DMS53 (cell line): ENCODE results near the gene TMEM240.
"Not testable (repeated sequence)": the region's sequence is repeated elsewhere in the genome, so short reads cannot be mapped to it uniquely, and the experiment has no call there.

Experiments
- DNase-seq: peaks from one replicate; lab custom pipeline; 2025; lab: John Stamatoyannopoulos, UW

Gene TMEM240

DNA sequence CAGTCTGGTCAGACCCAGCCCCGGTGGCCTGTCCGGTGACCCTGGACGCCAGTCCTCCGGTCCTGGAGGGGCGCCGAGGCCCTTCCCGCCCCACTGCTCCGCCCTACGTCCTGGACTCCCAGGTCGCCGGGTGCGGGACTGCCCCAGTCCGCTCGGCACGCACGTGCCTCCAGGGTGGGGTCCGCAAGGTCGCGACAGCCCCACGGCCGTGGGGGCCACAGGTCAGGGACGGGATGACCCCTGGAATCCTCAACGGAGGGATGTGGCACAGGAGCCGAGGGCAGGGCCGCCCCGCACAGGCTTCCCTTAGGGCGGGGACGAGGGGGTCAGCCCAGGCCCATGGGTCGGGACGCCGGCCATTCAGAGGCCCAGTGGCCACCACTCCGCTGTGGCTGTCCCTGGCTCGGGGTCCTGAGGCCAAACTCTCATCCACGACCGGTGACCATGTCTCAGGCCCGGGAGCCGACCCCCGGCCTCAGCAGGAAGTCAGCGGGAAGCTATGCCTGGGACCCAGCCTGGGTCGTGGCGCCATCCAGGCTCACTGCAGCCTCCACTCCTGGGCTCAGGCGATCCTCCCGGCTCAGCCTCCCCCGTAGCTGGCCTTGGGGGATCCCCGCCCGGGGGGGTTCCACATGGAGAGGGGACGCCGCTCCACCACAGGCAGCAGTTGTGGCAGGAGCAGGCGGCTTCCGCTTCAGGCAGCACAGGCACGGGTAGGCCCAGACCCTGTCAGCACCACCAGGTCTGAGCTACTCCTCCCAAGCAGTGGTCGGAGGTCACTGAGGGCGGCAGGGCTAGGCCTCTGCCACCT lies 599 bp upstream of the TMEM240 start:
- DNase-seq = no peak

DNA sequence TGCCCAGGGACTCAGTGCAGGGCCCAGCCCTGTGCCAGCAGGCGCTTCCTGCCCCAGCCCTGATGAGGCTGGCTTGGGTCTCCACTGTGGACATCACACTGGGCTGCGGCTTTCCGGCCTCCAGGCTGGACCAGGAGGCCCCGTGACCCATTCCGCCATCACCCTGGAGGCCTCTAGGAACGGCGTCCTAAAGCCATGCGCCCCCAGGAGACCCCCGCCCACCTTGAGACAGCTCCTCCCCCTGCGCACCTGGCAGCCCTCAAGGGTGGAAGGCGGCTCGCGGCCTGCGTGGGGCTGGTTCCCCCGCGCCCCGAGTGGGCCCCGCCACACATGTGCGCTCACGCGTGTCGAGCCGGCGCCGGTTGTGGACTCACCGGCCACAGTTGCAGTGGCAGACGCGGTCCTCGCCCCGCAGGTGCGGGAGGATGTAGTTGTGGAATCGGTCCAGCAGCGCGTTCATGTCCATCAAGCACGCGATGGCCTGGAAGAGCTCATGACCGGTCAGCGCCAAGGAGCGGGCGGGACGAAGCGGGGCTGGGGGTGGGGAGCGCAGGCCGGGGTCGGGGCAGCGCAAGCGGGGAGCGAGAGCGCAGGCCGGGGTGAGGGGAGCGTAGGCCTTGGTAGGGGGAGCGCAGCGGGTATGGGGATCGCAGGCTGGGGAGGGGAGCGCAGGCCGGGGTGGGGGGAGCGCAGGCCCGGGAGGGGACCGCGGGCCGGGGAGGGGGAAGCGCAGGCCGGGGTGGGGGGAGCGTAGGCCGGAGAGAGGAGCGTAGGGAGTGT lies 924 bp downstream of the TMEM240 start:
- DNase-seq = no peak

- DNase-seq = no peak
Observed at GRCh38 chr1:1538989-1539309, 1.5 kb downstream of the TMEM240 start.

- DNase-seq = peak; percentile 34
Observed at GRCh38 chr1:1538334-1538733, 2.1 kb downstream of the TMEM240 start.

DNA sequence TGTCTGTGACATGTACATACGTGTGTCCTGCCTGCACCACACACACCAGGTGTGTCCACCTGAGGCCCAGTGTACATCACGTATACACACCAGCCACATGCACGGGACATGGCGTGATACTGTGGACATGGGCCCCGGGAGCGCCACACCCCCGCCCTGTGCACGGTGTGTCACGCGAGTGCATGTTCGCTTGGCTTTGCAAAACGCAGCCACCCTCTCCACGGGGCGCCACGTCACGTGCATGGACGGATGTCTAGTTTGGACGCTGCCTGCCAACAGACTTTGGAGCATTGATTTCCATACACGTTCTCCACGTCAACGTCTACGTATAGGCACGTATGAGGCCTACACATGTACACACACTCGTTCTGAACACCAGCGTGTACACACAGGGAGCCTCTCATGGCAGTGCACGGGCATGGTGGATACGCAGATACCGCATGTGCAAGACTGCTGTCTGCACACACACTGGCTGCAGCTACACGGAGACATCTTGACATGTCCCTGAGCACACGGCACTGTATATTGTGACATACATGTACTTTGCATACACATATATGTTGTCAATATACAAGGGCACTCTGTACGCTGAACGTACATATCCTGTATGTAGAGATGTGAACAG lies 2.7 kb downstream of the TMEM240 start:
- no peak for DNase-seq

- DNase-seq = no peak
Observed at GRCh38 chr1:1536938-1537546, 3.4 kb downstream of the TMEM240 start.

DNA sequence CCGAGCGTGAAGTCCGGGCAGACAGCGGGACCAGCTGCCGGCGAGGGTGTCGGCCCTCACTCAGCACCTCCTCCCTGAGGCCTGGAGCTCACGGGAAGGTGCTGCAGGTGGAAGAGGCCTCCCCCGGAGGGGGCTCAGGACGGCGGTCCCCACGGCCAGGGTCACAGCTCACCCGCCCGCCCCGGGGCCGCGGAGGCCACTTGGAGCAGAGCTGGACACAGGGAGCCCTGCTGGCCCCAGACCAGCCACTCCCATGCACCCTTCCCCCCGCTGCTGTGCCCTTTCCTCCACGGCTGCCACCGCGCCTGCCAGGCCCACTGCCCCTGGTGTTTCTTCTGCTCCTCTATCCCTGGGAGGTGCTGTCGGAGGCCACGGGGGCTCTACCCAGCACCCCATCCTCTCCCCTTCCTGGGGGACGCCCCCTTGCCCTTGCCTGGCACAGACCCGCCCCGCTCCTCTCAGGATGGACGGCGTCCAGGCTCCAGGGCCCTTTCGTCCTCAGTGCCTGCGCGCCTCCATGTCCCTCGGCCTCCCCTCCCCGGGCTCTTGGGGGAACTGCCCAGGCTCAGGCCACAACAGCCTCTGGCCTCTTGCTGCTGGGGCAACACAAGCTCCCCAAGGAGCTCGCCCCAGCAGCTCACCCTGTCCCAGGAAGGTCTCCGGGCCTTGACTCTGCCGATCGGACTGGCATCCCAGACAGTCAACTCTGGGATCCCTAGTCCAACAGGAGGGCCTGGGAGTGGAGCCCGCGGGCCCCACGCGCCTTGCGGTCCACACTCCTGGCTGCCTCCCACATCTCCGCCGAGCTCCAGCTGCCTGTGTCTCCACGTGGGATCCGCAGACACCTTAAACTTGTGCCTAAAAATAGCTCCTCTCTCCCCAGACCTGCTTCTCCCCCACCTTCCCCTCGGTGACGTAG lies 4.1 kb downstream of the TMEM240 start:
- DNase-seq = peak; percentile 40

DNA sequence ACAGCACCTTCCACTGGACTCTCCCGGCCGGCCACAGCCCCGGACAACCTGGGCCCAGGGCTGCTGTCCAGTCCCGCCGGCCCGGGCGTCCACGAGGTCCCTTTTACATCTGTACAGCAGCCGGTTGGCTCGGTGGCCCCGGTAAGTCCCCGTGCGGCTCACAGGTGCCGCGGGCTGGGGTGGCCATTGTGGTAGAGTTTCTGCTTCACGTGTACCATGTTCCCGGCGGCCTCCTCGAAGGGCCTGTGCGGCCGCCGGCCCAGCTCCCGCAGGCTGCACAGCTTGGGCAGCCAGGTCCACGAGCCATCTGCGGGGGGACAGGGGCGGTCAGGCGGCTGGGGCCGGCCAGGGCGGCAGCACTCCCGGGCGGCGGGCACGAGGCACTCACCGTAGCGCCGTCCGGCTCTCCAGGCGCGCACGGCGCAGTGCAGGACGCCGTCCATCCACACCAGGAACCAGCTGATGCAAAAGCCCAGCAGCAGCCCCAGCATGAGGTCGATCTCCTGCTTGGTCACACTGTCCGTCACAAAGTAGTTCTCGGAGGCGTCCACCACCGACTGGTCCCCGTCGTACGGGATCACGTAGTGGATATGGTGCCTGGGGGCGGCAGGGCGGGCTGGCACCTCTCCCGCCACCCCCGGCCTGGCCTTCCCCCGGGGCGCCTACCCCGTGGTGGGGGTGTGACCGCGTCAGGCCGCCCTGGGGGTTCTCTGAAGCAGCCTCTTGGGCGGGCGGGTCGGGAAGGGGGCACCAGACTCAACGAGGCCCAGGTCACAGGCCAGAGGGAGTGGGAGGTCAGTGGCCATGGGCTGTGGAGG lies 5.0 kb downstream of the TMEM240 start:
- no peak for DNase-seq

DNA sequence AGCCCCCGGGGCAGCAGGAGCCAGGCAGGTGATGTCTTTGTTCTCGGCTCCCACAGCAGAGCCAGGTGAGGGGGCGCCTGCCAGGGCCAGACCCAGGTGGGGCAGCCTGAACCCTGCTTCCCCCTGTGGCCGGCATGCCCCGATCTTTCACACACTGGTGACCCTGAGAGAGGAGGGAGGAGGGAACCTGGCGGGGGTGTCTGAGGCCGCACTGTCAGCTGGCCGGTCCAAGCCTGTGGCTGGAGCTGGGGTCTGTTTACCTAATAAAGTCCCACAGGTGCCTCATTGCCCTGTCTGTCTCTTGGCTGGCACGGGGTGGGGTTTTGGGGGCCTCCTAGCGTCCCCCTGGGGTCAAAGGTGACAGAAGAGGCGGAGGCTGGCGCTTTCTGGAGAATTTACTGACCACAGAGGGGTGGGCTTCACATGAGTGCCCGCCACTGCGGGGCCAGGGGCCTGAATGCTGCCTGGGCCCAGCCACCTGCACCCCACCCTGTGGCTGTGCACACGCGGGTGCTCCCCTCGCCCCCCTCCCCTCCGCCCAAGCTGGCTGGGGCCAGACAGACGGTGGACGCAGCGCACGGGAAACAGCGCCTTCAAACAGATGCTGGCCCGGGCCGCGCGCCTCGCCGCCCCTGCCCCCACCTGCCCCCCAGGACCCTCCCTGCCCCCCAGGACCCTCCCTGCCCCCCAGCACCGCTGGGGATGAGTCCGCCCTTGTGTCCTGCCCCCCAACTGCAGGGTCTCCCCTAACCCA lies 5.8 kb downstream of the TMEM240 start:
- DNase-seq = no peak

DNA sequence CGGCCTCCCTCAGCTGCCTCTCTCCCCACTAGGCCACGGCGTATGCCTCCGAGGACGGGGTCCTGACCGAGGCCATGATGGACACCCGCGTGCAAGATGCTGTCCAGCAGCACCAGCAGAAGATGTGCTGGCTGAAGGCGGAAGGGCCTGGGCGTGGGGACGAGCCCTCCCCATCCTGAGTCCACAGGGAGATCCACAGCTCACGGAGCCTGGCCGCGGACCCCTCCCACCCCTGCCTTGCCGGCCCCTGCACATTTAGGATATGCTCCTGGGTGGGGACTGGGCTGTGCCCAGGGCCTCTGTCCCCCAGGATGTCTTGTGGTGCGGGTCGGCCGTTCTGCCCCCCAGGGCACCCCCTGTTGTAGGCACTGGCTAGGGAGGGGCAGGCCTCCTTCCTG lies 6.5 kb downstream of the TMEM240 start:
- DNase-seq = not testable (repeated sequence)

- DNase-seq = not testable (repeated sequence)
Observed at GRCh38 chr1:1533176-1533893, 7.1 kb downstream of the TMEM240 start.

- peak; percentile 22 for DNase-seq
Observed at GRCh38 chr1:1531947-1532346, 8.5 kb downstream of the TMEM240 start.

DNA sequence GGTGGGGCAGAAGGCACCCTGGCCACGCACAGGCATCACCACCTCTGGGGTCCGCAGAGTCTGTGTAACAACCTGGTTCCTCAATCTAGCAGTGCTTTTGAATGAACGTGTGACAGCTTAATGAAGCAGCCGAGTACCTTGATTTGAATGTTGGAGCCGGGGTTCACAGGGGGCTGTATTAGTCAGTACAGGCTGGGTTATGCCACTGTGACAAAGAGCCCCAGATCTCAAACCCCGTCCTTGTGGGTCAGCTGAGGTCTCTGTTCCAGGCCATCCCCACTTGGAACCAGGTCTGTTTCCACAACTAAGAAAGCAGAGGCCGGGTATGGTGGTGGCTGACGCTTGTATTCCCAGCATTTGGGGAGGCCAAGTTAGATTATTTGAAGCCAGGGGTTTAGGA lies 10.5 kb downstream of the TMEM240 start:
- no peak for DNase-seq

DNA sequence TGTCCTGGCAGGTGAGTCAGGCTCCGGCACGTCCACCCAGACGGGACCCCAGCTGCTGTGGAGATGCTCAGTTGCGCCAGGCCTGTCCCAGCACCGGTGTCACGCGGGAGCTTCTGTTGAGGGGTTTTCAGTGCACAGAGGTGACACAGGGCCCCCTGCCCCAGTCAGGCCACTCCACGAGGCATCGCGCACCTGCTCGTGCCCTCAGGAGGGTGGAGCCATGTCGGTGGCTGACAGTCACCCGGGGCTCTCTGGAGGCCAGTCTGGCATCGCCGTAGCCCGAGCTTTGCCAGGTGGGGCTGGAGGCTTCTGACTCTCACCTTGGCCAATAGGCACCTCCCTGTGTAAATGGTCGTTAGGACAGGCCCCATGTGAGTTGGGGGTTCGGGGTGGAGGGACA lies 11.1 kb downstream of the TMEM240 start:
- DNase-seq = no peak

- no peak for DNase-seq
Observed at GRCh38 chr1:1528301-1529267, 11.8 kb downstream of the TMEM240 start.

DNA sequence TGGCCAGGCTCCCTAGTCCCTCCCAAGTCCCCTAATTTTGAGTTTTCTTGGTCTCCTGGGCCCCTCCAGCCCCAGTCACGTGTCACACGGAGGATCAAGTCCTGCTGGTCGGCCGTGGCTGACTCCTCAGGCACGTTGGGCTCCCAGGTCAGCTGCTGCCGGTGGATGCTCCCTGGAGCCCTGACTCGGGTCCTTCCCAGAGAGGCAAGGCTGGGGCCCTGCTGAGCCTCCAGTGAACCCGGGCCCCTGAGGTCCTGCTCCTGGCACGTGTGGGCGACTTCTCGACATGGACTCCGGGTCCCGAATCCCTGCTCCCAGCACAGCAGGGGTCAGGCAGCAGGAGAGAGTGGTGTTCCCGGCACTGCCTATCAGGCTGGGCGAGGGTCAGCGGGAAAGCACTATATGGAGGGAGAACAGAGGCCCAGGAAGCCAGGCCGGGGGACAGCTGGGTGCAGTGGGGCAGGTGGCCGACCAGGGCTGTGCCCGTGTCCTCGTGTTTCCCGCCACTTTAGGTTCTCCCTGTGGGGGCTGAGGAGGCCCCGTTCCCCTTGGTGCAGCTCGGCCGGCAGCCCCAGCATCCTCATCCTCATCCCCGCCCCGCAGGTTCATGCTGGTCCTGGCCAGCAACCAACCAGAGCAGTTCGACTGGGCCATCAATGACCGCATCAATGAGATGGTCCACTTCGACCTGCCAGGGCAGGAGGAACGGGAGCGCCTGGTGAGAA lies 13.2 kb downstream of the TMEM240 start:
- DNase-seq = no peak

GRCh38 chr1:1526476-1526875 lies 13.9 kb downstream of the TMEM240 start:
- DNase-seq = not testable (repeated sequence)
